EH (cell line): ENCODE data around the gene SYT2.
"Not testable (repeated sequence)": the region's sequence is repeated elsewhere in the genome, so short reads cannot be mapped to it uniquely, and the experiment has no call there.

ENCODE experiments used
- DNase-seq: peaks from one replicate; pipeline ENCODE4 v3.0.0-alpha.2; 2015; ENCODE audit warnings: low read depth

Gene SYT2

DNA sequence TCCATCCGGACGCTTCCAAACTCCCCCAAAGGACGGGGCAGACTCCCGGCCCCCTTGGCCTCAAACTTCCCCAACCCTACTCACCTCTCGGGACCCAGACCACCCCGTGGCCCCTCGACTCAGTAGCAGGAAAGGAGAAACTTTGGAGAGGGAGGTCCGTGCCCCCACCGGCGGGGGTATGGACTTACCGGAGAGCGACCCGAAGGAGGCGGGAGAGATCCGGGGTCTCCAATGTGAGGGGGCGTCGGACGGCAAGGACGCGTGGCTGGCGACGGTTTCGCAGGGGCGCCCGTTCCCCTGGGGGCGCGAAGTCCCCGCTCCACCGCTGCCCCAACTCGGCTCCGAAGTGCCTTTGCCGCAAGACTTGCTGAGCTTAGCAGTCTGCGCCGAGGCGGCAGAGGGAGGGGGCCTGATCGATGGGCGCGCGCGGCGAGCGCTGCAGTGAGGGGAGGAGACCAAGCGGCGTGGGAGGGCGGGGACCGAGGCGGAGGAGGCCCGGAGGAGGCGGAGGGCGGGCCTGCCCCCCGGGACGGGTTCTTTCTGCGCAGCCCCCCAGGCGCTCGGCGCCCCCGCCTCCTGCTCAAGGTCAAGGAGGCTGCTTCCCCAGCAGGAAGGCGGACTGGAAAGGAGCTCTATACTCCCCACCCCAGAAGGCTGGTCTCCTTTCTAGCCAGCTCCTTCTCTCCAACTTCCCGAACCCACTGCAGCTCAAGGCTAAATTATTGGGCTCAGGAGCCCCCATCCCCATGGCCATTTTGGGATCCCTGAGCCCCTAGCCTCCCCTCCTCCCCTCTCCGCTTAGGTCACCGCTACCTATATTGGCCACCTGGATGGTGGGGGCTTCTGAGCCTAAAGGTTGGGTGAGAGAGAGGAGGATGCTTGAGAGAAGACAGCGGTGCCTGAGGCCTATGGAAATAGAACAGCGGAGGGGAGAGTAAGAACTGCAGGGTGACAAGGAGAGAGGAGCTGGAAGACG, at the start of gene SYT2:
Gene SYT2, minus strand, starts transcription at position 385 of the 976 bp plus-strand sequence. CDS start 104,682 bp downstream, outside the sequence.
- no peak for DNase-seq

DNA sequence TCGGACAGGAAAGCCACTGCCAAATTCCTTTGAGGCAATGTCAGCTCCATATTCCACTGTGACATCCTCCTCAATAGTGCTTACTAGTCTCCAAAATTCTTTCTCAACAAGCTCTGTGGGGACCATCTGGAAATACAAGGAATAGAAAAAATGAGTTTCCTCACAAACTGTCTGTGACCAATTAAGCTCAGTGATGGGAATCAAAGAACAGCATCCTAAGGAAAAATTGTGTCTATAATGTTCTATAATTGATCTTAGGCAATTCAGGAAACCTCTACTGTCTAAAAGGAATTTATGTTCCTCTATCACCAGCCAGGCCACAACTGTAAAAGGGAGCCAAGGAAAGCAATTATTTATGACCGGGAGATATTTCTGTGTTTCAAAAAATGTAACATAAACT, 46.1 kb upstream of the SYT2 start:
- DNase-seq, result no peak

DNA sequence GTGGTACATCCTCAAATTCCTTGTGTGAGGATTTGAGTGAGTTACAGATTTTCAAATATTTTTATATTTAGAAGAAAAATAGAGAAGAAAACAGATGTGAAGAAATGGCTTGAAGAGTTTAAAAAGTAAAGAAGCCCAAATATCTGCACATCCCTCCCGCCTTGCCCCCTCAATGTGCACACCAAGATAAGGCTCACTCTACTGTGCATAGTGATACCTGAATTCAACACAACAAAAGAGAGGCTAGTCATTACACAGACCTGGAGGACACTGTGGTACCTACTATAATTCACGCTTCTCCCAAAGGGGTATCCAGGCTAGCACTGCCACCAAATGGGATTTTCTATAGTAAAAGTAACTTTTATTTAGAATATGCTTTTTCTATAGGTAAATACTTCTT, 44.0 kb upstream of the SYT2 start:
- no peak for DNase-seq

DNA sequence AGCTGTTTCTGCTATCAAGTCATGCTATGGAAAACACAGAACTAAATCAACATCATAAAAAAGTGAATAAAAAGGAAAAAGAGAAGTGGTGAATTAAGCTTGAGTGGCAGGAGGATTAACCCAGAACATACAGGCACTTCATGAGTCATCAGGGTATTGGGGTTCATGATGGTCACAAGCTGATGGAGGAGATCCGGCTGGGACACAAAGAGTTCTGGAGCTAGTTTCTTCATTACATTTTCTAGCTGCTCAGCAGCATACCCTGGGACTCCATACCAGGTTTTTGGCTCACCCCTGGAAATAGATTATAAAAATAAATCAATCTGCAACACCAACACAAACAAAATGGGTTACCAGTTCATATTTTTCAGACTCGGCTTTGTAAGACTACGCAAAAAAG, 42.5 kb upstream of the SYT2 start:
- no peak for DNase-seq

DNA sequence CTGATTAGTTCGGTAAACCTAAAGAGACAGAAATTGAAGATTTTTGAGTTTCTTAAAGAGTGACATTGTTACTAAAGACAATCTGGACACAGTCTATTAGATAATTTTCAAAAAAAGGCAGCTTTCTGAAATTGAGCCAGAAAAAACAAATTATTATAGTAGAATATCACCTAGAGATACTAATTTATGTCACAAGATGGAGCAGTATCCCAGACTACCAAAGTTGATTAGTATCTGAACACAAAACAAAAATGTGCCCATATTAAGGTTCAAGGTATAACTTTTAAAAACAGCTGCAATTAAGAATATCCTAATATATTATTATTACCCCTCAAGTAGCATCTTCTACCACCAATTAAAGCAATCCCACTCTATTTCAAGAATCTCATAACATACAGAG, 40.5 kb upstream of the SYT2 start:
- no peak for DNase-seq

DNA sequence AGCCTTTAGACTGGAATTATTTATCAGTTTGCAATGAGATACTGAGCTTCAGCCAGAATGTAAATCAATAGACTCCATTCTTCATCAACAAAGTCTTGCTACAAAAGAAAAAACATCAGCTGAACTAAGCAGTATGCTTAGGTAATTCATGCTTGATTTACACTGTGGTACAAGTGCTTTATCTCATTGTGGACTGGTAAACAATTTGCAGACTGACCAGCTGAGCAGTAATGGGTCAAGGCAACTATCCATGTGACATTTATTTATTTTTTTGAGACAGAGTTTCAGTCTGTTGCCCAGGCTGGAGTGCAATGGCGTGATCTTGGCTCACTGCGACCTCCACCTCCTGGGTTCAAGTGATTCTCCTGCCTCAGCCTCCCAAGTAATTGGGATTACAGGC, 39.8 kb upstream of the SYT2 start:
- DNase-seq, result no peak

DNA sequence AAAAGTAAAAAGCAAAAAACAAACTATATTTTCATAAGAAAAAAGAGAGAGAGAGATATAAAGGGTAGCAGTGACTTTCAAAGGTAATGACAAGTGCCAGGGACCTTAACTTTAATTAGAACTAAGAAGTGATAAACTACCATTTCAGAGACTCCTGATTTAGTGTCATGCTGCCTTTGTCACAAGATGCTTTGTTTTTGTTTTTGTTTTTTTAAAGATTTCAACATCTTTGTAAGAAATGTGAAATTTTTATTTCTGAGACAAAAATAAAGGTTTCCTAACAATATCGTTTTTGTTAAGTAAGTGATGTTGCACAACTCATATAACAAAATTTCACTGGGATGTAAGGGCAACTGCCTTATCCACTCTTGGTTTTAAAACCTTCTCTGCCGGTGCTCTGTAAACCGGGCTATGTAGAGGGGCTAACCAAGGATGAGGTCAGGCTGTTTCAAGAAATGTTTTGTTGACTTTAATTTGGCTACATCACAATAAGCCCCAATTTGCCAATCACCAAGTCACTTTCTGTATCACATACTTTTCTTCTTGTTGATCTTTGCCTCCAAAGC, 35.2 kb upstream of the SYT2 start:
- DNase-seq, result no peak

DNA sequence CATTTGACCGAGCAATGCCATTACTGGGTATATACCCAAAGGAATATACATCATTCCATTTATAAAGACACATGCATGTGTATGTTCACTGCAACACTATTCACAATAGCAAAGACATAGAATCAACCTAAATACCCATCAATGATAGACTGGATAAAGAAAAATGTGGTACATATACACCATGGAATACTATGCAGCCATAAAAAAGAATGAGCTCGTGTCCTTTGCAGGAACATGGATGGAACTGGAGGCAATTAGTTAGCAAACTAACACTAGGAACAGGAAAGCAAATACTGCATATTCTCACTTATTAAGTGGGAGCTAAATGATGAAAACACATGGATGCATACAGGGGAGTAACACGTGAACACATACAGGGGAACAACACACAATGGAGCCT, 34.5 kb upstream of the SYT2 start:
- DNase-seq, result not testable (repeated sequence)

DNA sequence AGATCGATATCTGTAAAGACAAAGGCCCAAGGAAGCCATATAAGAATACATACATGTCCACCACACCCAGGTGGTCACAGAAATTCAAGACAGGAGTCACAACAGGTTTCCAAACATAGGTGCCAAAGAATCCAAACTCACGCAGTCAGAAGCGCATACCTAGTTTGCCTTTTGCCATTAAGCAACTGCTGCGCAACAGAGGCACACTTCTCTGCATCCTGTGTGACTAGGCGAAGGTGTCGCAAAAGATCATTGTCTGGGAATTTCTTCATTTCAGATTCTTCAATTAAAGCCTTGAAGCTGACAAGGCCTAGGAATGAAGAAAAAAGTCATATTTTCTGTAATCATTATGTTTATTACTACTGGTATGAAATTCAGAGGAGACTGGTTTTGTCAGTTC, 32.2 kb upstream of the SYT2 start:
- DNase-seq, result no peak

DNA sequence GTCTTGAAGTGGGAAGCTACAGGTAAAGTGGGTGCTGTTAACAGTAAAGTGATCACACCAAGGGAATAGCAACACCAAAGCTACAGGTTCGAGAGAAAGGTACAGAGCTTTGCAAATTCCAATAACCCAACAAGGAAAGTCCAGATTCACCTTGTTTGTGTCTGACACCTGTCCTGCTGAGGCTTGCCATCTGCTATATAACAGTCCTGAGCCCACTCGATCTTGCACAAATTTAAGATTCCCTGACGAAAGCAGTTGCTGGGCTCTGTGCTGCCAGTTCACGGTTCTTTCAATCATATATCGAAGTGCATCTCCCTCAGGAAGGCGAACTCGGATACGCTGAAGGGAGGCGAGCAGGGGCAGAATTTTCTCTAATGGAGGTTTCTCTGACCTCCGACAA, 23.0 kb upstream of the SYT2 start:
- no peak for DNase-seq

DNA sequence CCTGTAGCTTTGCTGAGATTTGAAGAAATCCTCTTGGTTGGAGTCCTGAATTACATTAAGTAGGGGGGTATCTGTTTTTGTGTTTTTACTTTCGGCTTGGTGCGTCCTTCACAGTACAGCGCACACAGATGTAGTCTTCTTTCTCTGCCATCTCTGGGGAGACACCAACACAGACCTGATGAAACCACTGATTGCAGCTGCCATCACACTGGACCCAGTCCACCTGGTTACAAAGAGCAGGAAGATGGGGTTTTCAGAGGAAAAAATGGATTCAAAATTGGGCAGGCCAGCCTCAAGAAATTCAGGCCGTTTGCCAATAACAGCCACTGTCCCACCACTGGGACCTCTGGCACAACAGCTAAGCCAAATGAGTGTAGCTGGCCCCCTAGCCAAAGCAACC, 18.7 kb upstream of the SYT2 start:
- DNase-seq, result no peak

DNA sequence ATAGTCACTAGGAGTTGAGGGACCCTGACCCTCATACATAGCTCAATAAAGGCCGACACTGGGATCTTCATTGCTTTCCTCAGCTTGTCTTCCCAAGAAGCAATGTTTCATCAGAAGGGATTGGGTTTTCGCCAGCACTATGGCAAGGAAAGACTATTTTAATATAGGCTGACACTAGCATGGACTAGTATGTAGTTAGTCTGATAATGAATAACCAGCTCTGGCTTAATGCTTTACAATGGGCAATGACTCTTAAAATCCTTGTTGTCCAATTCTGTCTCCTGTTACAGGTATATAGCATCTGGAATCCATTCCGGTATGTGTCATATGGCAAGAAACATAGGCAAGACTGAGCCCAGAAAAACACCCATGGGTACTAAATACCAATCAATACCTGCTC, 15.3 kb upstream of the SYT2 start:
- DNase-seq, result no peak

DNA sequence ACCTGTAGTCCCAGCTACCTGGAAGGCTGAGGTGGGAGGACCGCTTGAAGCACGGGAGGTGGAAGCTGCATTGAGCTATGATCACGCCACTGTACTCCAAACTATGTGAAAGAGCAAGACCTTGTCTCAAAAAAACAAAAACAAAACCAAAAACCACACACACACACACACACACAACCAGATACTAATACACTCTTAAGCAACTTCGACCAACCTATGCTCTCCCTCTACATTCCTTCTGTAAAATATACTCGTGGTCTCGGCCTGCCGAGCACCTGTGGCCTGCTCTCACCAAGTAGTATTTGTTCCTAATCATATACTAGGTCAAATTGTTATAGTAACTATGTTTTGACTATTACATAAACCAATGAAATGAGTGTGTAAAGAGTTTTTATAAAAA, 13.5 kb upstream of the SYT2 start:
- DNase-seq, result no peak

DNA sequence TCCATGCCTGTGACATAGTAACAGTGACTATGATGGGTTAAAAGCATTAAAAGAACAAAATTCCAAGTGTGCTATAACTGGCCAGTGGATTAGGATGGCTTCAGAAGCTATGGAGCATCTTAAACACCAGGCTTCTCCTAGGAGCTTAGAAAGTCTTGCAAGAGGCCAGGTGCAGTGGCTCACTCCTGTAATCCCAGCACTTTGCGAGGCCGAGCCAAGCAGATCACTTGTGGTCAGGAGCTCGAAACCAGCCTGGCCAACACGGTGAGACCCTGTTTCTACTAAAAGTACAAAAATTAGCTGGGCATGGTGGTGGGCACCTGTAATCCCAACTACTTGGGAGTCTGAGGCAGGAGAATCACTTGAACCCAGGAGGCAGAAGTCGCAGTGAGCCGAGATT, 12.8 kb upstream of the SYT2 start:
- not testable (repeated sequence) for DNase-seq

DNA sequence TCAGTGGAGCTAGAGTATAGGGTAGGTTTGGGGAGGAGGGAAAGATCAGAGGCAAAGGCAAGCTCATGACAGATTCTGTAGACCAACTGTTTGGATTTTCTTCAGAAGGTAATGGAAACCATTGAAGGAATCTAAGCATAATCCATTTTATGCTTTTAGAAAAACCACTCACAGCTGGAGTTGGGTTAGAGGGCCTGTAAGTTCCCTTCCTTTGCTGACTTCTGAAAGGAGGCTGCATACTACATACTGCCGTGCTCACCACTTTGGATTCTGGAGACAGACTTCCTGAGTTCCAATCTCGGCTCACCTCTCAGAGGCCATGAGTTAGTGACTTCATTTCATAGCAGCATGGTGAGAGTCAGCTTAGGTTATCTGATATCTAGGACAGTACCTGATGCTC, 6.4 kb upstream of the SYT2 start:
- DNase-seq, result no peak

DNA sequence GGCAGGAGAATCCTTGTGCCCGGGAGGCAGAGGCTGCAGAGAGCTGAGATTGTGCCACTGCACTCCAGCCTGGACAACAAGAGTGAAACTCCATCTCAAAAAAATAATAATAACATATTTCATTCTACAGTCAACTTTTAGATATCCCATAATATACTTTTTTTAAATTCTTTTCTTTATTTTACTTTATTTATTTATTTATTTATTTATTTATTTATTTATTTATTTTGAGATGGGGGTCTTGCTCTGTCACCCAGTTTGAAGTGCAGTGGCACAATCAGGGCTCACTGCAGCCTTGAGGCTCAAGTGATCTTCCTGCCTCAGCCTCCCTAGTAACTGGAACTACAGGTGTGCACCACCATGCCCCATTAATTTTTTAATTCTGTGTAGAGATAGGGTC, 3.9 kb upstream of the SYT2 start:
- DNase-seq, result not testable (repeated sequence)

DNA sequence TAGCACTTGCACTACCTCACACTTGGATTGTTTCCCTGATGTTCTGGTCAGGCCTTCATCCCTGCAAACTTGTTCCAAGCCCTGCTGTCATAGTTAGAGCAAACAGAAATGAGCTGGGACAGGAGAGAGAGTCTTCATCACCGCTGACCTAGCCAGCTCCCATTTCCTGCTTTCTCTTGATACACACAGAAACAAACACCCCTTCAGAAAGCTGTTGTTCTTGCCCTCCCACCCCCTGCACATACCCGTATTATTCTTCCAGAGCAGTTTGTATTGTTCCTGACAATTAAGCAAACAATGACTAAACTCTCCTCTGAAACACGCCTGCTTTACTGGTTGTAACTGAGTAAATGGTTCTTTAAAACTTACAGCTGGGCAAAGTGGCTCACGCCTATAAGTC, 2.9 kb upstream of the SYT2 start:
- no peak for DNase-seq

DNA sequence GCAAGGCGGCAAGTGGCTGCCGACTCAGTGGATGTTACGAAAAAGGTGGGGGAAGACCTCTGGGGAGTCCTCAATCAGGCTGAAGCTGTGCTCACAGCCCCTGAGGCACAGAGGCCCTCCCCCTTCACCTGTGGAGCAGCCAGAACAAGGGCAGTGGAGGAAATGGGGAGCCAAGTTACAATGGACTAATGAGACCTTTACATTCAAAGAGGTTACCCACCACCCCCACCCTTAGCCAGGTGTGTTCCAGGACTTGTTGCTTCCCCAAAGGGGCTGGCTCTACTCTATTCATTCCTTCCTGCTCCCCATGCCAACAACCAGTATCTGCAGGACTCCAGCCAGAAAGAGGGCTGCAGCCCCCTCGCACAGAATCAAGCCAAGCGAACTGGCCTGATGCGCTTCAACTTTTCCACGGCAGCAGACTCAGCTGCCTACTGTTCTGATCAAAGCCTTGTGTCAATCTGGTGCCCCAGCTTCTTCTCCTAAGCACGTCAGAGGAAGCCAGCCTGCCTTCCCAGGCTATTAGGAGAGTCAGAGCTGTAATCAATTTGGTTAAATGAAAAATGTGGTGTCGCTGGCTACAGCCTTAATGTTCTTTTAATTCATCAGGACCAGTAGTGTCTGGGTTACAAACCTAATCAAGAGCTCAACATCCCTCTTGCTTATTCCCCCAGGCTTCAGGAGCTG, 1.8 kb upstream of the SYT2 start:
- DNase-seq, result no peak

DNA sequence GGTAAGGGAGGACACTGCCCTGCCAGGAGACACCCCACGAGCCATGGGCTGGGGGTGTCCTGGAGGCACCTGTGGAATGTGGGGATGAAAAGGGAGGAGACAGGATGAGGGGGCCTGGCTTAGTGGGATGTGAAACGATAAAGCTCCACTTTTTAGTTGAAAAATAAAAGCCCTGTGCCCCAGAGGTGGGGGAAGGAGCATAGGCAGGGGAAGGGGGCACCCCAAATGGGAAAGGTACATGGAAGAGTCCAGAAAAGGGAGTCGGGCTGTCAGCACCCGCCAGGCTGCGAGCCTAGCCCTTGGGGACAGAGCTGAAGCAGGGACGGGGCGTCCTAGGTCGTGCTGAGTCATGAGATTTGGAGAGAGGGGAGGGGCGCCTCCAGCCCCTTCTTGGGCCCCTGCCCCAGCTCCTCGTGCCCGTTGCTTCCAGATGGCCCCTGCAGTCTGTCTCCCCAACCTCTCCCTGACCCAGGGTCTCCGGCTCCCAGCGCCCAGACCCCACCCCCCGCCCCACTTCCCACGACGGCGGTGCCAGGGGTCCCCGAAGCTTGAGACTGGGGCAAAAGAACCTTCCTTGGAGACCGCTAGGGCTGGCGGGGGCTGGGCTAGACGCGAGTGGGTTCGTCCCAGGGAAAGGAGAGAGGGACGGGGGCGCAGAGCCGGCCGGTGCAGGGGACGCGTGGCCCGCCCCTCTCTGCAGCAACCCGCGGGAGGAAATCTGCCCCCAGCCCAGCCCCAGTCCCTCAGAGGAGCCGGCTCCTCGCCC, 795 bp downstream of the SYT2 start:
- DNase-seq, result no peak

DNA sequence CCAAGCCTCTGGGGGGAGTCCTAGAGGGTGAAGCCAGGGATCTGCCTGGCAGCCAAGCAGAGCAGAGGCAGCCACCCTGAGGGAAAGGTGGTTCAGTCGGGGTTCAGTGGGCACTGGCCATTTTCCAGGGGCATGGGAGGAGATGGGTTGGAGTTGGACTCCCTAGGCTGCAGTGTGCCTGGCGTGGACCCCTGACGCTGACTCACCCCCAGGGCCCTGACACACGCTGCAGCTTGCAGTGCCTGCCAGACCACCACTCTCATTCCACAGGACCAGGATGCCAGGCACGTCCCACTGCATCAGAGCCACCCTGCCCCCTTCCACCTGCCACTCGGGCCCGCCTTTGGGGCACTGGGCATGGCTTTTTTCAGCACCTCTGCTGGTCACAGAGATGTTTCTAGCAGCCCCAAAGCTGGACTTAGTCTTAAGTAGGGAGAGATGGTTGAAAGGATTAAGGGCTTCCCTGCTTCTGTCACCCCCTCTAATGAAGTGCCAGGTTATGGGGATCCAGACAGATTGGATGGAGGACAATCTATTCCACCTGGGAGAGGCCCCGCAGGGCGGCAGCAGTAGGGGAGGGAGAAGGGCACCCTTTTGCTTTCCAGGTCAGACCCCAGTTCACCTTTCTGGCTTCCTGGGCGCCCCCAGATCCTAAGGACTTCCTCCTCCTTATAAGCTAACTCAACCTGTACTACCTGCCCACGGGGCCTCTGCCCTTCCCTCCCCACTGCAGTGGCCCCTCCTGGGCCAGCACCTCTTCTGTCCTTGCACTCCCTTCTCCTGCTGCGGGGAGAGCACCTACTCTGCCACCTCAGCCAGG, 1.6 kb downstream of the SYT2 start:
- DNase-seq, result no peak

DNA sequence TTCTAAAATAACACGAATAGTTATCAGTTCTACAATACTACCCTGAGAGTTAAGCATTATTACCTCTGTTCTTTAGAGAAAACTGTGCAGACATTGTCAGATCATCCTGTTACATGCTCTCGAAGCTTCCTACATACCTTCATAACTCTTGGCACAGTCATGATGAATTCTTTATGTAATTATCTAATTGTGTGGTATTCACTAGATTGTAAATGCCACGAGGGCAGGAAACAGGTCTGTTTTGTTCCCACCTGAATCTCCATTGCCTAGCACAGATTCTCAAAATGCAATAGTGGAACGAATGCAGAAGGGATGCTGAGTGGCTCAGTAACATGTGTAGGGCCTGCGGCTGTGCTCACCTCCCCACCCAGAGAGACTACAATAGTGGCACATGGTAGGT, 3.4 kb downstream of the SYT2 start:
- DNase-seq, result no peak
